Measurements from ENCODE around the gene EFCAB6.

The EFCAB6 gene

DNA sequence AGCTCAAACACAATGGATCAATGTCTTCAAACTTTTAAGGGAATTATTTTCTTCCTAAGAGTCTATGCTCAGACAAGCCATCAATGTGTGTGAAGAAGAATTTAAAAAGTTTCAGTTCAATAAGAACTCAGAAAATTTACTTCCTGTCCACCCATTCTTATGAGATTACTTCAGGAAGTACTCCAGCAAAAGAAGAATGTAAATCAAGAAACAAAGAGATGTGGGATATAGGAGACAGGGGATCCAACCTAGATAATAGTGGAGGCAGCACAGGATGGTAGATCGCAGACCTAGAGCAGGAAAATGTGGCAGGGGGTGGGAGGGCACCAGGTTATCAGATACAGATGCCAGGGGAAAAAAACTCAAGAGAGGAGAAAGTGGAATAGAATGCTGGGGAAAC, 229.7 kb downstream of the EFCAB6 start:
- no peak for DNase-seq (ENCODE audit: low read depth)
- no peak overlapping the region for H3K4me3 ChIP-seq (ENCODE audit: low read depth, low read length)
- in situ Hi-C loops (cut with HindIII; ENCODE audit: low sequenced_read_pairs): no loop called here
- TF ChIP-seq, protein P1, sequence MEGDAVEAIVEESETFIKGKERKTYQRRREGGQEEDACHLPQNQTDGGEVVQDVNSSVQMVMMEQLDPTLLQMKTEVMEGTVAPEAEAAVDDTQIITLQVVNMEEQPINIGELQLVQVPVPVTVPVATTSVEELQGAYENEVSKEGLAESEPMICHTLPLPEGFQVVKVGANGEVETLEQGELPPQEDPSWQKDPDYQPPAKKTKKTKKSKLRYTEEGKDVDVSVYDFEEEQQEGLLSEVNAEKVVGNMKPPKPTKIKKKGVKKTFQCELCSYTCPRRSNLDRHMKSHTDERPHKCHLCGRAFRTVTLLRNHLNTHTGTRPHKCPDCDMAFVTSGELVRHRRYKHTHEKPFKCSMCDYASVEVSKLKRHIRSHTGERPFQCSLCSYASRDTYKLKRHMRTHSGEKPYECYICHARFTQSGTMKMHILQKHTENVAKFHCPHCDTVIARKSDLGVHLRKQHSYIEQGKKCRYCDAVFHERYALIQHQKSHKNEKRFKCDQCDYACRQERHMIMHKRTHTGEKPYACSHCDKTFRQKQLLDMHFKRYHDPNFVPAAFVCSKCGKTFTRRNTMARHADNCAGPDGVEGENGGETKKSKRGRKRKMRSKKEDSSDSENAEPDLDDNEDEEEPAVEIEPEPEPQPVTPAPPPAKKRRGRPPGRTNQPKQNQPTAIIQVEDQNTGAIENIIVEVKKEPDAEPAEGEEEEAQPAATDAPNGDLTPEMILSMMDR (IDR thresholded peaks at IDR 0.05; ENCODE audit: low read depth, low read length, missing control alignments): no peak

DNA sequence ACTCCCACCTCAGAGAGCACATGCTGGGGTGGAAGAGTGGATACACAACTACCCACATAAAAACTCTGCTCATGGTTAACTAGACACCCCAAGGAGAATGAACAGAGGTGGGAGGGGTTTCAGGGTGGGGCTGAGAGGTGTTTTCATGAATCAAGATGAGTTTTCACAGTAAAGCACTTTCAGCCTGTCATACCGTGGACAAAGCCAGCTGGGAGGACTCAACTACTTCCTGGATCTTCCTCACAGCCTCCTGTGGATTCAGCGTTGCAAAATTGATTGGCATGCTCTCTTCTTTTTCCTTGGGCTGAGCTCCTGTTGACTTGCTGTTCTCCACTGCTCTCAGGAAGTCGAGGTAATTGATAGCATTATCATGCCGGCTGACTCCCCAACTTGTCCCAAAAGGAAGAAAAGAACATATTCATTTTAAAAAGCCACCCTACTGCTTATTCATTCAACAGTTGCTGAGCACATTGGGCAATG, 231.8 kb downstream of the EFCAB6 start:
- H3K4me3 ChIP-seq (ENCODE audit: low read depth, low read length): no peak overlapping the region
- no peak for DNase-seq (ENCODE audit: low read depth)
- TF ChIP-seq, protein P1 (IDR thresholded peaks at IDR 0.05; ENCODE audit: low read depth, low read length, missing control alignments): no peak
- in situ Hi-C loops (cut with HindIII; ENCODE audit: low sequenced_read_pairs): no loop called here

DNA sequence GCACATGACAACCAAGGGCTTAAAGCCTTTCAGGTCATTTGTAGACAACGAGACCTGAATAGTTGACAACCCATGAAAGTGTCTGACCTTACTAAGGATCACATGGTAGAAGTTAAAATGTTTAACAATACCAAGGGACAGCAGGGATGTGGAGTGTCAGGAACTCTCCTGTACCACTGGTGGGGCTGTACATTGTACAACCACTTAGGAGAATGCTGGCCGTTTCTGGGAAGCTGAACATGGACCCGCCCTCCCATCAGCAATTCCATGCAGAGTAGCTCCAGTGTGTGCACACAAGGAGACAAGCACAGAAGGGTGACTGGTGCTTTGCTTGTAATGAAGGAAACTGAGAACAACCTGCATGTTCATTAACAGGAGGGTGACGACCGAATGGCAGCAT, 237.4 kb downstream of the EFCAB6 start:
- no peak overlapping the region for H3K4me3 ChIP-seq (ENCODE audit: low read depth, low read length)
- in situ Hi-C loops (cut with HindIII; ENCODE audit: low sequenced_read_pairs): no loop called here
- TF ChIP-seq, protein P1 (IDR thresholded peaks at IDR 0.05; ENCODE audit: low read depth, low read length, missing control alignments): no peak
- no peak for DNase-seq (ENCODE audit: low read depth)

DNA sequence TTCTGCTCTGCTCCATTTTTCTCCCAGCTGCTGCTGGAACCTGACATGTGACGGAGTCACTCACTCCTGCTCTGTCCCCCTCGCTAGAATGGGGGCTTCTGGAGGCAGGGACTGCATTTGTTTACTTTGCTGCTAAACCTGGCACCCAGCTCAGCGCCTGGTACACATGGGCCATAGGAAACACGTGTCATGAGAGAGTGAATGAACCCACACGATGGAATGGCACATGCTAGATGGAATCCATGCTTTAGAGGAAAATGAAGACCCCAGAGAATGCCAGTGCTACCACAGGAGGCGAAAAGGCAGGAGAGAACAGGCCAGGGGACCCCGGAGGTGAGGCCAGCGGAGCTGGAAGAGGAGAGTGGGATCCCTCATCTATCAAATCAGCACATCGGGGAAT, 239.4 kb downstream of the EFCAB6 start:
- TF ChIP-seq, protein P1 (IDR thresholded peaks at IDR 0.05; ENCODE audit: low read depth, low read length, missing control alignments): no peak
- no peak overlapping the region for H3K4me3 ChIP-seq (ENCODE audit: low read depth, low read length)
- in situ Hi-C loops (cut with HindIII; ENCODE audit: low sequenced_read_pairs): no loop called here
- DNase-seq (ENCODE audit: low read depth): no peak

DNA sequence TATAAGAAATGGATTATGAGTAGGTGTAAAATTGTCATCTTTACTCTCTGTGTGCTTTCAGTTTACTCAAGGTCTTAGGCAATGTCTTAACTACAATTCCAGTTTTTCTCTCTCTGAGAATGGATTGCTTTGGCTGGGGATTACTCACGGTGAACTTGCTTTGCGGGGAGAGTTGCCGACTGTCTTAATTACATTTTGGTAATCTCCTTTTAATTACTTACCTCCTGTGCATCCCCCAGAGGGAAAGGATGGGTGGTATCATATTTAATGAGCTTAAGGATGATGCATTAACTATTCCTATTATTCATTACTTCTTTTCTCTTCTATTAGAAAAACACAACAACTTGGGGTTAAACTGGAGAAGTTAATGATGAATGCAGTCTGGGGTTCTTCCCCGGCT, 240.9 kb downstream of the EFCAB6 start:
- in situ Hi-C loops (cut with HindIII; ENCODE audit: low sequenced_read_pairs): no loop called here
- DNase-seq (ENCODE audit: low read depth): no peak
- TF ChIP-seq, protein P1 (IDR thresholded peaks at IDR 0.05; ENCODE audit: low read depth, low read length, missing control alignments): no peak
- no peak overlapping the region for H3K4me3 ChIP-seq (ENCODE audit: low read depth, low read length)

DNA sequence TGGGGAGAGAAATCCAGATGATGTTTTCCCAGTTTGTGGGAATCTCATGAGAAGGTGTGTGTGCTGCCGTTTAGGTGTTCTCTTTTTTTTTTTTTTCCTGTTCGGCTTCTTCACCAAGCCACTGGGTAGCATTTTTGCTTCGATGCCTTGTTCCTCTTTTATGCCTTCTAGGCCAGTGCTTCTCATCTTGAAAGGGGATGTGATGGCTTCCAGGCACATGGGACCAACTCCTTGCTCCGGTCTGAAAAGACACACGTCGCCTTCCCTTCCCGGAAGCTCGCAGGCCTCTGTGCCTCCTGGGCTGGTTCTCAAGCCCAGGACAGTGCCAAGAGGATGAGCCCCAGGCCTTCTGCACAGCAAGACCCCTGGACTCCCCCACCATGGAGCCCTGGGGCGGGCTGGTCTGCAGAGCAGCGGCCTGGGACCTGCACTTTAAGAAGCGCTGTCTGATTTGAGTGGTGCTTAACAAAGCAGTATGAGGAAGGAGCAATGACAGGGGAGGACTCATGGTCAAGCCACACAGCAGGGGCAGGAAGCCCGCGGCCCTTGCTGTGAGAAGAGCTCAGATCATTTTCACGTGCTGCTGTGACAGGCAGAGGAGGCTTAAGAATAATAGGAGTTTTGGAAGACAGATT, 241.5 kb downstream of the EFCAB6 start:
- H3K4me3 ChIP-seq (ENCODE audit: low read depth, low read length): no peak overlapping the region
- TF ChIP-seq, protein P1 (IDR thresholded peaks at IDR 0.05; ENCODE audit: low read depth, low read length, missing control alignments): no peak
- in situ Hi-C loops (cut with HindIII; ENCODE audit: low sequenced_read_pairs): no loop called here
- DNase-seq (ENCODE audit: low read depth): no peak

All from astrocyte of the cerebellum (primary cell).